CD4-positive, alpha-beta T cell treated with Interleukin-10 for 1 hour (primary cell): ENCODE measurements around the gene FFAR1.
"Not testable (repeated sequence)": the region's sequence is repeated elsewhere in the genome, so short reads cannot be mapped to it uniquely, and the experiment has no call there.

Experiments used
- DNase-seq: peaks from one replicate; pipeline ENCODE4 v3.0.0-alpha.2; 2020

Gene FFAR1

DNA sequence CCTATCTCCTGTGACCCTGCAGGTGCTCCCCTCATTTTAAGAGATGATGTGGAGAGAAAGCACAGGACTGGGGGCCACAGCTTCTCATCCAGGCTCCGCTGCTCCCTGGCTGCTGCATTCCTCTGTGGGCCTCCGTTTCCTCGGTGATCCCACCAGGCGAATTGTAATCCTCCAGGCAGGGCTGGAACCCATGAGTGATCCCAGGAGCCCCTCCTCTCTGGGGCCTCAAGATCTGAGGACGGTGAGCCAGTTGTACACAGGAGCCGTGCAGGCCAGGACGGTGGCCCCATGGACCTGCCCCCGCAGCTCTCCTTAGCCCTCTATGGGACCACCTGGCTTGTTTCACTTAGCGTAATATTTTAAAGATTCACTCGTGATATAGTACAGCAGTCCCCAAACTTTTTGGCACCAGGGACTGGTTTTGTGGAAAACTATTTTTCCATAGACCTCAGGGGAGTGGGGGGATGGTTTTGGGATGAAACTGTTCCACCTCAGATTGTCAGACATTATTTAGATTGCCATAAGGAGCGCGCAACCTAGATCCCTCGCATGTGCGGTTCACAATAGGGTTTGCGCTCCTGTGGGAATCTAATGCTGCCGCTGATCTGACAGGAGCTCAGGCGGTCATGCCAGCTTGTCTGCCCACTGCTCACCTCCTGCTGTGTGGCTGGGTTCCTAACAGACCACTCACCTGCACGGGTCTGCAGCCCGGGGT is 16.2 kb downstream of the FFAR1 start:
- DNase-seq, result no peak

- no peak for DNase-seq
Measured at GRCh38 chr19:35365303-35365702, 17.6 kb downstream of the FFAR1 start.

- DNase-seq, result no peak
Measured at GRCh38 chr19:35368378-35368777, 20.7 kb downstream of the FFAR1 start.

- no peak for DNase-seq
Measured at GRCh38 chr19:35369522-35369921, 21.8 kb downstream of the FFAR1 start.

DNA sequence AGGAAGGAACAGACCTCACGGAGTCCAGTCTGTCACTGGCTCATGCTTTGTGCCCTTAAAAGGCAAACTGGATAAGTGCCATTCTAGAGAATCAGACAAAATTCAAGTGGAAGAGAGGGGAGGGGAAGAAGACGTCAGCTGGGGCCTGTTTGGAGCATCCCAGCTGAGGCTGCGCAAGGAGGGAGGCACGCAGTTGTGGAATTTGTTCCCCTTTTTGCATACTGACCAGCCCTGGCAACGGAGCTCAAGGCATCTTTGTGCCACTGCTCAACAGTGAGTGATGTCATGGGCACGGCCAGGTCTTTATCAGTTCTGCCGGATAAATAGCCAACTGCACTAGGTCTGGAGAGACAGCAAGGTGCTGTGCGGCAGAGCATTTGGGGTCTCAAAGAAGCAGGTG is 23.0 kb downstream of the FFAR1 start, which contains the start of gene GPR42:
GPR42 (plus strand) TSS at position 347 of the 400 bp plus-strand sequence. CDS start 292 bp downstream, outside the sequence.
- no peak for DNase-seq

GRCh38 chr19:35373492-35373891 is 25.8 kb downstream of the FFAR1 start:
- no peak for DNase-seq

GRCh38 chr19:35374031-35374430 is 26.3 kb downstream of the FFAR1 start:
- DNase-seq, result not testable (repeated sequence)

DNA sequence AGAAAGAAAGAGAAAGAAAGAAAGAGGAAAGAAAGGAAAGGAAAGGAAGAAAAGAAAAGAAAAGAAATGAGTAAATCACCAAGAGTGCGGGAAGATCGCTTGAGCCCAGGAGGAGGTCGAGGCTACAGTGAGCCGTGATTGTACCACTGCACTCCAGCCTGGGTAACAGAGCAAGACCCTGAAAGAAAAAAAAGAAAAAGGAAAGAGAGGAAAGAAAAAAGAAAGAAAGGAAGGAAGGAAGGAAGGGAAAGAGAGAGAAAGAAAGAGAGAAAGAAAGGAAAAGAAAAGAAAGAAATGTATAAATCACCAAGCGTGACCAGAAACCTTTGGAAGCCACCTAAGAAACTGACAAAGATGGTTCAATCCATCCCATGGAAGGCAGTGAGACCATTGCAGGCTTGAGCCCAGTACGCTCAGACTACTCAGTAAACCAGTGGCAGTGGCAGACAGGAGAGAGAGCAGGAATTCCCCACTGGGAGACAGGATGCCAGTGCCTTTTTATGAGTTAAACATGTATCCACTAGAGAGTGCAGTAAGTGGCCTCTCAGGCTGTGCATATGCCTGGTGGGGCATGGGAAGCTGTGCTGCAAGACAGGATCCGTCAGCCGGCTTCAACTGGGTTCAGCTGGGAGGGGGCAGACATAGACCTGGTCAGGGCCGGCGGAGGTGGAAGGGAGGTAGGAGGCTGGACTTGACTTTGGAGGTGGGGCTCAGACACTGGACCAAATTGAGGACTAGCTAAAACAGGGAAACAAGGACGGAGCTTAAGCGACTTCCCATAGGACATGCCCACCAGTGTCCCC is 28.0 kb downstream of the FFAR1 start:
- no peak for DNase-seq

- no peak for DNase-seq
Measured at GRCh38 chr19:35377656-35378055, 30.0 kb downstream of the FFAR1 start.

DNA sequence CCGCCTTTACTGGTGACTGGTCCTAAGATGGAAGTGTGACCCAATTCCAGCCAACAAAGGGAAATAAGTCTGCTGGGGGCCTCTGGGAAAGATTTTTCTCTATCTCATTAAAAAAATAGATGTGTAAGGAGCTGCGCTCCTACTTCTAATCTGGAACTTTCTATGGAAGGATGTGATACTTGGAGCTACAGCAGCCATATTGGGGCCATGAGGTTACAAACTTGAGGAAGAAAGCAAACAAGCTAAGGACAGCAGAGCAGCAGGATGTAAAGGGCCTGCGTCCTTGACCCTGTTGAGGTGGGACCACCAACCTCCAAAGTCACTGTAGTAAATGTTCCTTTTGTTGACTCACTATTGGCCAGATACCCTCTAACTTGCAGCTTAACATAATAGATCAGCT is 30.7 kb downstream of the FFAR1 start:
- no peak for DNase-seq

- DNase-seq, result not testable (repeated sequence)
Measured at GRCh38 chr19:35379545-35379944, 31.8 kb downstream of the FFAR1 start.

GRCh38 chr19:35379992-35380391 is 32.3 kb downstream of the FFAR1 start:
- DNase-seq, result no peak

DNA sequence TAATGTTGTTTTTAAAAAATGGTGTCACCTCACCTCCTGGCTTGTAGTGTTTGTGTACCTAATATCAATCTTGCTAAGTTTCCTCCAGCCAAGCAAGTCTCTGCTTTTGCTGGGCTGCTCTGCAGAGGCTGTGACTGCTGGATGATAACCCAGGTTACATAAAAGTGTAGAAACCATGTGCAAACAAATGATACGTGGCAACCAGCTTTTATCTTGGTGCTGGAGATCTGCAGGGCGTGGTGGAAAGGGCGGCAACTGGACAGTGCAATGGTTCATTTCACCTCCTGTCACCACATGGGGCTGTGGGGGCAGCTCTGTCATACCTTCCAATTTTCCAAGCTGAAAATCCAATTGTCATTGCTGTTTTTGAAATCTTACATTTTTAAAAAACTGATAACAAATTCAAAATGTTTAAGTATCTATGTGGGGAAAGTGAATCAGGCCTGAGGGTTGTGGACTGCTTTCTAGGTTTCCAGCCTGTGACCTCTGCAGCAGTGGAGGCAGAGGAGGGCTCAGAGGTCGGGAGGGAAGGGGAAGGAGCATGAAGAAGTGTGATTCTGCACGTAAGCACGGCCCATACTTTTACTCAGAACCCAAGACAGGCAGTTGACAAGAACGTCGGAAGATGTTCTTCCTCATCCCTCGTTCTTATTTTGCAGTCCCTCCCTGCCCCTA is 32.9 kb downstream of the FFAR1 start:
- DNase-seq, result no peak

GRCh38 chr19:35381318-35381717 is 33.6 kb downstream of the FFAR1 start:
- no peak for DNase-seq

DNA sequence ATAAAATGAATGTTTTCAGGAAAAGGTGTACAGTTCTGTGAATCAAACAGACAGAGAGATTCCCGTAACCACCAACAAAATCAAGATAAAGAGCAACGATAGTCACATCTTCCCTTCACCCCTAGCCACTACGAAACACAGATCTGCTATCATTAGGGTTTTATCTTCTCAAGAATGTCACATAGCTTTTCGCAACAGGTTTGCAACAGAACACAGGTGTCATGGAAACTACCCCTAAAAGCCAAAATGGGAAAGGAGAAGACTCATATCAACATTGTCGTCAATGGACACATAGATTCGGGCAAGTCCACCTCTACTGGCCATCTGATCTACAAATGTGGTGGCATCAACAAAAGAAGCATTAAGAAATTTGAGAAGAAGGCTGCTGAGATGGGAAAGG is 34.2 kb downstream of the FFAR1 start:
- DNase-seq, result no peak

GRCh38 chr19:35383536-35383935 is 35.8 kb downstream of the FFAR1 start:
- DNase-seq, result no peak

DNA sequence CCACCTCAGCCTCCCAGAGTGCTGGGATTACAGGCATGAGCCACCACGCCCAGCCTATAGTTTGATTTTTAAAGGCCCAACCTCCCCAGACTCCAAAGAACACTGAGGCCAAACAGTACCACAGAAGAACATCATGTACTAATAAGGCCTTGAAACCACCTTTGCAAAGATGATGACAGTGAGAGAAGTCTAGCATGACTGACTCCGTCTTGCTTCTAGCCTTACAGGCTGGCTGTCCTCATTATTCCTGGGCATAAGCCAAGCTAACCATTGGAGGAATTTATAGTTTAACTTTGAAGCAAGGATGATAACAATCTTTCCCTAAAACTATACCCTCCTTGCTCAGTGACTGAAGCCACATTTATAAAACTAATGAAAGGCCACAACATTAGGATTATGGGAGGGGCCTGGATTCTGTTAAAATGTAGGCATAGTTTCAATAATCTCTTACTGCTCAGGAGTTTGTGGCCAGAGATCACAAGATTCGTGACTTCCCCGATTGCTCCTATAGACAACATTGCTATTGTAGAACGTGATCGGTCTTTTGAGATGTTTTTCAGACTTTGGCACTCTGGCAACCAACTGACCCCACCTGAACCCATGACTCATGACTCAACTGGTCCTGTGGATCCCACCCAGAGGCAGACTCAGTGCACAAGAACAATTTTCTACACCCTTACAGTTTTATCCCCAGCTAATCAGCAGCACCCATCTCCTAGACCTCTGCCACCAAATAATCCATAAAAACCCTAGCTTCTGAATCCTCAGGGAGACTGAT is 40.8 kb downstream of the FFAR1 start:
- no peak for DNase-seq

GRCh38 chr19:35389192-35389861 is 41.6 kb downstream of the FFAR1 start:
- DNase-seq, result no peak

GRCh38 chr19:35392742-35393715 is 45.3 kb downstream of the FFAR1 start:
- DNase-seq, result no peak

- no peak for DNase-seq
Measured at GRCh38 chr19:35395382-35396199, 47.9 kb downstream of the FFAR1 start.
